Thymus (tissue), 14 donors: ENCODE results near the gene LYPD4. TPM values are rescaled to one million over a fixed set of nuclear protein-coding genes. Genes with fewer than 3 reads are reported as not detected.
A peak's percentile ranks its signal among the peaks of the same experiment; 100 is the strongest.

ENCODE experiments used
- DNase-seq, 9 donors: peaks; one replicate each; pipeline ENCODE4 v3.0.0-alpha.2; 2013; ENCODE audit warnings: low spot score in 9 of 9, low read depth in 6 of 9, missing footprints in 1 of 9
- H3K27ac ChIP-seq, 2 donors: one replicate each; pipeline ENCODE4 v1.5.1; 2013; ENCODE audit warnings: control low read depth in 1 of 2, low read depth in 1 of 2, low read length in 1 of 2, mild to moderate bottlenecking in 1 of 2, moderate library complexity in 1 of 2
- H3K27me3 ChIP-seq, 2 donors: one replicate each; pipeline ENCODE4 v1.5.1; 2013; ENCODE audit warnings: low read length in 1 of 2; ENCODE audit not compliant: control insufficient read depth in 2 of 2, insufficient read depth in 1 of 2
- H3K36me3 ChIP-seq, 2 donors: one replicate each; pipeline ENCODE4 v1.5.1; 2013; ENCODE audit warnings: low read length in 1 of 2, mild to moderate bottlenecking in 1 of 2, moderate library complexity in 1 of 2; ENCODE audit not compliant: control insufficient read depth in 2 of 2, insufficient read depth in 2 of 2
- H3K4me1 ChIP-seq, 2 donors: one replicate each; pipeline ENCODE4 v1.5.1; 2013; ENCODE audit warnings: low read length in 2 of 2; ENCODE audit not compliant: control insufficient read depth in 2 of 2, insufficient read depth in 2 of 2
- H3K4me3 ChIP-seq, 2 donors: one replicate each; pipeline ENCODE4 v1.5.1; 2013; ENCODE audit warnings: low read length in 2 of 2, control low read depth in 1 of 2, mild to moderate bottlenecking in 1 of 2
- H3K9me3 ChIP-seq, 2 donors: one replicate each; pipeline ENCODE4 v1.5.1; 2013; ENCODE audit warnings: low read length in 1 of 2, mild to moderate bottlenecking in 1 of 2; ENCODE audit not compliant: control insufficient read depth in 2 of 2, insufficient read depth in 1 of 2
- WGBS: extraction: QIAGEN DNeasy Blood & Tissue Kit; methylation state at CpG from one replicate; pipeline ENCODE4 v1.1.7; 2013; 5-methylcytosine and 5-hydroxymethylcytosine counted together
- long read RNA-seq, 10 donors: transcript quantifications; one replicate each; lab custom pipeline, GENCODE V29; 2026
- polyA plus RNA-seq: library from polyadenylated mRNA; stranded (reverse); fragments of 200-250 nt; gene quantifications from one replicate; pipeline ENCODE4 v1.2.3, GENCODE V29; 2013
- total RNA-seq: library from RNA; stranded (reverse); fragments of 120-200 nt; gene quantifications from one replicate; pipeline ENCODE4 v1.2.4, GENCODE V29; 2013
- donor health status: healthy.

LYPD4 gene, protein sequence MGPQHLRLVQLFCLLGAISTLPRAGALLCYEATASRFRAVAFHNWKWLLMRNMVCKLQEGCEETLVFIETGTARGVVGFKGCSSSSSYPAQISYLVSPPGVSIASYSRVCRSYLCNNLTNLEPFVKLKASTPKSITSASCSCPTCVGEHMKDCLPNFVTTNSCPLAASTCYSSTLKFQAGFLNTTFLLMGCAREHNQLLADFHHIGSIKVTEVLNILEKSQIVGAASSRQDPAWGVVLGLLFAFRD
- not detected for total RNA-seq
- 0.09 TPM for polyA plus RNA-seq
- long read RNA-seq, donor 1, result 0 reads
- long read RNA-seq, donor 2, partial matches to known transcripts, result 3,017 of 7,012 reads
- long read RNA-seq, donor 2, other reads (novel, unspliced or antisense), result 3,995 of 7,012 reads
- long read RNA-seq, donor 3, result 0 reads
- long read RNA-seq, donor 4, partial matches to known transcripts, result 2,869 of 4,624 reads
- long read RNA-seq, donor 4, other reads (novel, unspliced or antisense), result 1,755 of 4,624 reads
- long read RNA-seq, donor 5, result 0 reads
- long read RNA-seq, donor 6, partial matches to known transcripts, result 6 of 6 reads
- long read RNA-seq, donor 6, other reads (novel, unspliced or antisense), result 0 of 6 reads
- long read RNA-seq, donor 7, partial matches to known transcripts, result 4,420 of 6,857 reads
- long read RNA-seq, donor 7, other reads (novel, unspliced or antisense), result 2,437 of 6,857 reads
- long read RNA-seq, donor 8, result 0 reads
- long read RNA-seq, donor 9, partial matches to known transcripts, result 1,434 of 2,610 reads
- long read RNA-seq, donor 9, other reads (novel, unspliced or antisense), result 1,176 of 2,610 reads
- long read RNA-seq, donor 10, partial matches to known transcripts, result 39 of 39 reads
- long read RNA-seq, donor 10, other reads (novel, unspliced or antisense), result 0 of 39 reads

GRCh38 chr19:41844601-41845000 lies at the start of gene LYPD4:
LYPD4 (minus strand) TSS chr19:41844683; CDS start chr19:41839285, 5,398 bp downstream.
- H3K36me3 ChIP-seq, result no peaks in the 10 kb centered on the region
- no peak within 1 kb of the TSS for H3K4me3 ChIP-seq
- 88% methylated on average over 30 of the region's 30 CpGs for WGBS
- no peak for DNase-seq
- H3K9me3 ChIP-seq, result no peaks in the 10 kb centered on the region
- H3K27ac ChIP-seq, result no peak within 1 kb of the TSS
- H3K27me3 ChIP-seq, result peaks cover 0 to 12% of the 10 kb centered on the region in 2 donors
- no peaks in the 10 kb centered on the region for H3K4me1 ChIP-seq

DNA sequence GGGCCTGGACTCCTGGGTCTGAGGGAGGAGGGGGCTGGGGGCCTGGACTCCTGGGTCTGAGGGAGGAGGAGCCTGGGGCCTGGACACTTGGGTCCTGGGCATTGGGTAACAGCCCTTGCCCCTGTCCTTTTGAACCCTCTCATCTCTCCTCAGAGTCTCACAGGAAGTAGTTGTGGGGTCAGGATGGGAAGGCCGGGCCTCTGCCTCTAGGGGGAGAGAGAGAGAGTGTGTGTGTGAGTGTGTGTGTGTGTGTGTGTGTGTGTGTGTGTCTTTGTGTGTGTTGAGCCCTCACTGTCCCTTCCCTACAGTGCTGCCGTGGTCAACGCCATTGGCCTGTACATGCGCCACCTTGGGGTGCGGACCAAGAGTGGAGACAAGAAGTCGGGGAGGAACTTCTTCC lies 49.4 kb upstream of the LYPD4 start:
- H3K4me3 ChIP-seq, result no peak overlapping the region
- no peak overlapping the region for H3K27ac ChIP-seq
- H3K9me3 ChIP-seq, result no peaks in the 10 kb centered on the region
- peak in 1 of 9 donors; percentile 40 for DNase-seq
- peaks cover 80 to 86% of the 10 kb centered on the region in 2 donors for H3K36me3 ChIP-seq
- no peaks in the 10 kb centered on the region for H3K27me3 ChIP-seq
- peaks cover under 1 to 31% of the 10 kb centered on the region in 2 donors for H3K4me1 ChIP-seq
- WGBS, result 85% methylated on average over 6 of the region's 6 CpGs

GRCh38 chr19:41892173-41892902 lies 47.9 kb upstream of the LYPD4 start:
- WGBS, result 97% methylated on average over 34 of the region's 34 CpGs

GRCh38 chr19:41890936-41891335 lies 46.5 kb upstream of the LYPD4 start:
- no peak overlapping the region for H3K27ac ChIP-seq
- no peaks in the 10 kb centered on the region for H3K27me3 ChIP-seq
- WGBS, result 97% methylated on average over 4 of the region's 4 CpGs
- peaks cover 62 to 69% of the 10 kb centered on the region in 2 donors for H3K36me3 ChIP-seq
- no peaks in the 10 kb centered on the region for H3K9me3 ChIP-seq
- H3K4me1 ChIP-seq, result peaks cover 13 to 59% of the 10 kb centered on the region in 2 donors
- H3K4me3 ChIP-seq, result no peak overlapping the region
- DNase-seq, result no peak

More at GRCh38 chr19:41892173-41892902, 47.9 kb upstream of the LYPD4 start:
- Histone ChIP-seq H3K4me3 (no peak overlapping the region), H3K36me3 (peaks cover 74 to 76% of the 10 kb centered on the region in 2 donors), H3K27me3 (no peaks in the 10 kb centered on the region), H3K4me1 (peaks cover 9 to 46% of the 10 kb centered on the region in 2 donors), H3K27ac (no peak overlapping the region), H3K9me3 (no peaks in the 10 kb centered on the region)
- DNase-seq, result no peak

GRCh38 chr19:41889896-41890295 lies 45.4 kb upstream of the LYPD4 start:
- no peak overlapping the region for H3K4me3 ChIP-seq
- H3K27ac ChIP-seq, result no peak overlapping the region
- no peak for DNase-seq
- no peaks in the 10 kb centered on the region for H3K27me3 ChIP-seq
- peaks cover 54 to 58% of the 10 kb centered on the region in 2 donors for H3K36me3 ChIP-seq
- H3K4me1 ChIP-seq, result peaks cover 22 to 70% of the 10 kb centered on the region in 2 donors
- no peaks in the 10 kb centered on the region for H3K9me3 ChIP-seq
- 96% methylated on average over 8 of the region's 8 CpGs for WGBS

DNA sequence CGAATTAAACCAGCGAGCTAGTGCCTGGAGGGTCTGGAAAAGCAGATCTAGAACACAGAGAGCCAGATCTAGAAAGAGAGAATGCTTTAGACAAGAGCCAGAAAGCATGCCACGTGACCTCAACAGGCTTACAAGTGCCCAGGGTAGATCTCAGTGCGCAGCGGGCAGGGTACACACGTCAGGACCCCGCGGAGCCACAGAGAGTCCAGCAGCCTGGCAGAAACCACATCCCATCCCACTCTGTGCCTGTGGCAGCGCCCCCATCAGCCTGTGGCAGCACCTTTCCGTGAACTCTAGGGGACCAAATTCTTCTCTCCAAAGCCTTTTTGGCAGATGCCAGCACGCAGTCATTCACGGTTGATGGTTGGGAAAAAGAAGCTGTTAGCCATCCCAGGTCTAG lies 44.4 kb upstream of the LYPD4 start:
- DNase-seq, result no peak
- Histone ChIP-seq H3K9me3 (no peaks in the 10 kb centered on the region), H3K36me3 (peaks cover 46 to 49% of the 10 kb centered on the region in 2 donors), H3K4me1 (peaks cover 25 to 74% of the 10 kb centered on the region in 2 donors), H3K27me3 (no peaks in the 10 kb centered on the region), H3K4me3 (peak overlapping the region in 1 of 2 donors; percentile 55), H3K27ac (peak overlapping the region; percentile 90 to 96)
- 81% methylated on average over 12 of the region's 12 CpGs for WGBS

DNA sequence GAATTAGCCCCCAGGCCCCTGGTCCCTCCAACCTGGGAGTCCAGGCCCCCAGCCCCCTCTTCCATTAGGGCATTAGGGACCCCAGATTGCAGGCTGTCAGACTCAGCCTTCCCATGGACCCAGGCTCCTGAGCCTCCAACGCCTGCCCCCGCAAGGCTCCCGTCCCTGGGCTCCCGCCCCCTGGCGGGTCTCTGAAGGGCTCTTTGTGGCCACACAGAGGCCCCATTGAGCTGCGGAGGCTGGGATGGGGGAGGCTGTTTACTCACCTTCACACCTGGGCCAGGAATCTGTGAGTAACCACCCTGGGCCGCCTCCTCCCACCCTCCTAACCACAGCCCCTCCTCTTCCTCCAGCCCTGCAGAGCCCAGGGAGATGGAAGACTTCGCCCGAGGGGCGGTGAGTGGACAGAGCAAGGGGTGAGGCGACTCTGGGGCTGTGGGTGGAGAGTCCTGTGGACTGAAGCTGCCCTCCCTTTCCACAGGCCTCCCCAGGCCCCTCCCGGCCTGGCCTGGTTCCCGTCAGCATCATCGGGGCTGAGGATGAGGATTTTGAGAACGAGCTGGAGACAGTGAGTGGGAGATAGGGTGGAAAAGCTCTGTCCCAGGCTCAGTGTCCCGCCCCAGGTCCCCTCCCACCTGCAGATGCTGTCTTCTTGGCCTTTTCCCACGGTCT lies 43.4 kb upstream of the LYPD4 start:
- peak overlapping the region; percentile 55 to 76 for H3K4me3 ChIP-seq
- peaks cover 41 to 45% of the 10 kb centered on the region in 2 donors for H3K36me3 ChIP-seq
- H3K27ac ChIP-seq, result peak overlapping the region; percentile 90 to 96
- 9% methylated on average over 17 of the region's 17 CpGs for WGBS
- peak in 4 of 9 donors; percentile 59 to 87 (median 74) for DNase-seq
- H3K27me3 ChIP-seq, result no peaks in the 10 kb centered on the region
- peaks cover 25 to 71% of the 10 kb centered on the region in 2 donors for H3K4me1 ChIP-seq
- no peaks in the 10 kb centered on the region for H3K9me3 ChIP-seq
